DMS53 treated with DMSO at 0.1 percent for 48 hours (cell line): ENCODE results near the gene ARMC2.
"Not testable (repeated sequence)": the region's sequence is repeated elsewhere in the genome, so short reads cannot be mapped to it uniquely, and the experiment has no call there.

Source experiments
- DNase-seq: peaks from one replicate; lab custom pipeline; 2025; ENCODE audit not compliant: unreplicated experiment; lab: John Stamatoyannopoulos, UW

ARMC2 gene

DNA sequence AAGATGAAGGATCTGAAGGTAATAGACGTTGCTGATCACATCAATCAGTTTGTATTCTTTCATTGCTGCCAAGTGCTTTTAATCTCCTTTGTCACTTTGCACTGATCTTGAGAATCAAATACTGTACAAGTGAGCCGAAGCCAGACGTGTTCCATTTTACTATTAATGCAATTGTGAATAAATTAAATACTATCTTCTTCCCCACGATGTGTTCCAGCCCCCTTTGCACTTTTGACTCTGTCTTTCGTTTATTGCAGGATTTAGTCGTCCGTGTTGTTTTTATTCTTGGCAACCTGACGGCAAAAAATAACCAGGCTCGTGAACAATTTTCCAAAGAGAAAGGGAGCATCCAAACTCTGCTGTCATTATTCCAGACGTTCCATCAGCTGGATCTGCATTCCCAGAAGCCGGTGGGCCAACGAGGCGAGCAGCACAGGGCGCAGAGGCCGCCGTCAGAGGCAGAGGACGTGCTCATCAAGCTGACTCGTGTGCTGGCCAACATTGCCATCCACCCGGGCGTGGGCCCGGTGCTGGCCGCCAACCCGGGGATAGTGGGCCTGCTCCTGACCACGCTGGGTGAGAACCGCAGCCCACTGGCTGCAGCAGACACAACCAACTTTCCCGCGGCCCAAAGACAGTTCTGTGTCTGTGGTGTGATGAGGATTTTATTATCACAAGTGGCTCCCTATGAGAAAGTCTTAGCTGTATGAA lies 104.7 kb downstream of the ARMC2 start:
- no peak for DNase-seq

DNA sequence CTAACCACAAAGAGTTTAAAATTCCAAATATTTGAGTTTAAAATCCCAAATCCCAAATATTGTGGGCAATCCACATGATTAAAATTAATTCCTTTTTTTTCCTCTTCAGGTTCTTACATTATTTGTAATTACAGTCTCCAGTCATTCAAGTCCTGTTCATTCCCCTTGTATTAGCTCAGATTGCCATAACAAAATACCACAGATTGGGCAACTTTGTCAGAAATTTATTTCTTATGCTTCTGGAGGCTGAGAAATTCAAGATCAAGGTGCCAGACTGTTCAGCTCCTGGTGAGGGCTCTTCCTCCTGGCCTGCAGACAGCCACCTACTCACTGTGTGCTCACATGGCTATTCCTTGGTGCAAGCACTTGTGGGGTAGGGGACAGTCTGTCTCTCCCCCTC lies 105.5 kb downstream of the ARMC2 start:
- no peak for DNase-seq

DNA sequence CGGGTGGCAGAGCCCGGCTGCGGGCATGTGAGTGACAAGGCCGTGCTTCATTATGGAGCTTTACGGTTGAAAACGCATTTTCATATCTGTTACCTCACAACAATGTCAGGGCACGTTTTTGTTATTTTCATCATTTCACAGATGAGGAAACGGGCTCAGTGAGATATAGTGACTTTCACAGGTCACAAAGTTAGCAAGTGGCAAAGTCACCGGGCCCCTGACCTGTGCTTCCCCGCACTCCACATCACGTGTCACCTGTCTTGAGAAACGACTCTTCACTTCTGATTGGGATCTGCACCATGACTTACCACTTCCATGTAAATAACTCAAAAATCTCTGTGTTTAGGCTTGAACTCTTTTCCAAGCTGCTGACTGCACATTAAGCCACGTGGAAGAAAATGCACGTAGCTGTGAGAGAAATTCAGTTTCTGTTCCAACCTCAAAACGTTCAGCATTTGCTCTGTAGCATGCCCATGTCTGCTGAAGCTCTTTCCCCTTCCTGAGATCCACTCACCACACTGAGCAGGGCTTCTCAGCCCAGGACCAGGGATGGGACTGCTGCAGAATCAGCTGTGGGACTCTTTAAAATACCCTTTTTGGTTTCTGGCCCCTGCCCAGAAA lies 107.2 kb downstream of the ARMC2 start:
- DNase-seq = no peak

DNA sequence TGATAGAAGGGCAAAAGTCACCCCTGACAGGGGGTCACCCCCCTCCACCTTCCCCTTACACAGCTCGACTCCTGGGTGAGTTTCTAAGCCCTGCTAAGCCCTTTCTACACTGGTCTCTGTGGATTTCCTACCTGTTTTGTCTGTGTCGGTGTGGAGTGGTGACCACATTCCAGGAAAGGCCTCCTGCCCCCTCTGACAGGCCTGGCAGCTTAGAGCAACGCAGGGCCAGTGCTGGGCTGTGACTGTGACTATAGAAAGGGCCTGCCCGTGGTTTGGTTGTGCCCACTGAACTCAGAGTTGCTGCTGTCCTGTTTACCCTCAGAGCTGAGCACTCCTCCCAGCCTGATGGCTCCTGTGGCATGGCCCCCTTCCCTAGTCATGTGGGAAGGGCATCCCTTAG lies 109.0 kb downstream of the ARMC2 start:
- DNase-seq = no peak

DNA sequence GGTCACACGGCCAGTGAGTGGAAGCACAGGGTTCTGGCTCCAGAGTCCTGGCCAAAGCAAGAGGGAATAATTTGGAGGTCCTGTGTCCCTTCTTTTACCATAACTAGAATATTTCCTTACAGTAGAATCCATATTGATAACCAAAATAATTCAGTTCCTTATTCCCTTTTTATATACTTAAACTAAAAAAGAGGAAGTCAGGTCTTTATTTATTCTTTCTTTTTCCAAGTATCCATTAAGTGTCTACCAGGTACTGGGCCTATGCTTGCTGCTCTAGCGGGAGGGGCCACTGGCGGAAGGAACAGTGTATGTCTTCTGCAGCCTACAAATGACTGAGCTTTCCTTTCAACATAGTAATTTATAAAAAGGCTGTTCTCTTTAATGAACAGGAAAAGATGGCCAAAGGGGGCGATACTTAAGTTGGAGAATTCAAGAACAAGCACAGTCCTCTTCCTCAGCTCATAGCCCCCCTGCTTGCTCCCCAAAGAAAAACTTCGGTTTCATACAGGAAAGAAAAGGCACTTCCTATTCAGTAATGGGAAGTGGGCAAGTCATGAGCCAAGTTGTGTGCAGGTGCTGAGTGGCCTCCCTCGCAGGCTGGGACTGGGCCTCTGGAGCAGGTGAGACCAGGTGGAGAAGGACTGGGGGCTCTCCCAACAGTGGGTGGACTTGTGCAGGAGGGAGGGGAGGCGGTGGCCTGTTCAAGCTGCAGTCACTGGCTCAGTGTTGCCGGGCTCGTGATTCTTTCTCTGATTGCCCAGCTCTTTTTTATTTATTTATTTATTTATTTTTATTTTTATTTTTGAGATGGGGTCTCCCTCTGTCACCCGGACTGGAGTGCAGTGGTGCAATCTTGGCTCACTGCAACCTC lies 110.9 kb downstream of the ARMC2 start:
- no peak for DNase-seq

DNA sequence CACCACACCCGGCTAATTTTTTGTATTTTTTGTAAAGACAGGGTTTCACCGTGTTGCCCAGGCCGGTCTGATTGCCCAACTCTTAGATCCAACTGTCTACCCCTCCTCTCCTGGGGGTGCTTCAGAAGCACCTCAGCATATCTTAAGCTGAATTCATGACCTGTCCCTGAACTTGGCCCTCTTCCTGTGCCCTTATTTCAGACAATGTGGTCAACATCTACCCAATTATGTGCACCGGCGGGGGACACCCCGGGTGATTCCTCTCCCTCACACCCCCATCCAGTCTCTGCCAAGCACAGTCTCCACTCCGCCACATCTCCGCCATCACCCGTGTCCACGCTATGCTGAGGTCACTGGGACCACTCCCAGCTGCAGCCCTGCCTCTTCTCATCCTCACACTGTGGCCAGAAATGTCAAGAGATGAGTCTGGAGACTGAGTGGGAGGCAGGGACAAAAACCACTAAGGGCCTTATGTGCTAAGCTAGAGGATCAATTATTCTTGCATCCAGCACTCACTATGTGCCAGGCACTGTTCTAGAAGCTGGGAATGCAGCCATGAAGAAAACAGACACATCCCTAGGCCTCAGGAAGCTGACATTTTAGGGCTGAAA lies 111.9 kb downstream of the ARMC2 start:
- DNase-seq = no peak

DNA sequence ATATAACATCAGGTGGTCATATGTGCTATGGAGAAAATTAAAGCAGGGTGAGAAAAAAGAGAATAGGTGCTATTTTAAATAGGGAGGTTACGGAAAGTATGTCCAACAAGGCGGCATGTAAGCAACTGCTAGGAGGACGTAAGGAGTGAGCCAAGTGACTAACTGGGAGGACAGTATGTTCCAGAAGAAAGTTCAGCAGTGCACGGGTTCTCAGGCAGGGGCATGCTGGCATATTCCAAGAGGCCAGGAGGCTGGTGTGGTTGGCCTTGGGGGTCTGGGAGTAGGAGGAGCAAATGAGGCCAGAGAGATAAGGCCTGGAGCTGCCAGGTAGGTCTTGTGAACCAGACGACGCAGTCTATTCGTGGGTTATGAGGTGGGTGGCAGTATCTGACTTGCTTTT lies 112.4 kb downstream of the ARMC2 start:
- no peak for DNase-seq

DNA sequence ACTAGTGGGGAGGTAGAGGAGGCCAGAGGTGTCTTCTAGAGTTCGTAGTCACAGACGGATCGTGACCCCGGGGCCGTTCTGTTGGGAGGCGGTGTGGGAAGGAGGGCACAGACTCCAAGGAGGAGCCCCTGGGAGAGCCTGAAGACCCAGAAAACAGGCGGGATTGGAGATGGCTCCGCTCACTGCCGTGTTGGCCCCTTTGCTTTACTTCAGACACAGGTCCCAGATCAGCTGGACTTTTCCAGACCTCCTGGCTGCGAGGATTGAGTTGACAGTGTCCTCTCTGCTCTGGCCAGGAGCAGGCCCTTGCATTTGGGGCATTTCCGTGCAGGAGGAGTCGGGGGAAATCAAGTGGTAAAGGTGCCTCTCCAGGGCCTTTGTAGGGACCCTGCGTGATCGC lies 112.9 kb downstream of the ARMC2 start:
- DNase-seq = no peak

DNA sequence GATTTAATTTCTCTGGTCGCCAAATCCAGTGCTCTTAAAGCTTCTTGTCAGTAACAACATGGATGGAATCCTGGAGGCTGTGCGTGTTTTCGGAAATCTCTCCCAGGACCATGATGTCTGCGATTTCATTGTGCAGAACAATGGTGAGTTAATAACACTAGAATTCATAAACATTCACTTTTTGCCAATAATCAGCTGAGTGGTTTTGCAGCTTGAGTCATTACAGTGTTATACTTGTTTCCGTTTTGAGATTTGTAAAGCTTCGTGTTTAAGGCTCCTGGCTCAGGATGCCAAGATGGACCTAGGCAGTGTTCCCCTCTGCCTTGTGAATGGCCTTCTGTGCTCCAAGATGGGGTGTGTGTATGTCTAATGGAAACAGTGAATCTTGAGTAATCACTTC lies 113.8 kb downstream of the ARMC2 start:
- no peak for DNase-seq

DNA sequence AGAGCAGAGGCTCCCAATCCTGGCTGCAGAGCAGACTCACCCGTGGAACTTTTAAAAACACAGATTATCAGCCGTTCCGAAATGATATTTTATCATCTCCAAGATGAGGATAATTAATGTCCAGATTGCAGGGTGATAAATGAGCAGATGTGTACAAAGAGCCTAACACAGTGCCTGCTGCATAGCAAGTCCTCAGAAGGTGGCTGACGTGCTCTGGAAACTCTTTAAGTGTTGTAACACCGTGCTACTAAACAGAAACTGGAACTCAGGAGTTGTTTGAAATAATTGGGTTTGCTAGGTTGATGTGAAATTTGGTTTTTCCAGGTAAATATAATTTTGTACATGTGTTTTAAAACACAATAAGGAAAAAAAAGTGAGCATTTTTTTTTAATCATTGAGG lies 118.0 kb downstream of the ARMC2 start:
- no peak for DNase-seq

DNA sequence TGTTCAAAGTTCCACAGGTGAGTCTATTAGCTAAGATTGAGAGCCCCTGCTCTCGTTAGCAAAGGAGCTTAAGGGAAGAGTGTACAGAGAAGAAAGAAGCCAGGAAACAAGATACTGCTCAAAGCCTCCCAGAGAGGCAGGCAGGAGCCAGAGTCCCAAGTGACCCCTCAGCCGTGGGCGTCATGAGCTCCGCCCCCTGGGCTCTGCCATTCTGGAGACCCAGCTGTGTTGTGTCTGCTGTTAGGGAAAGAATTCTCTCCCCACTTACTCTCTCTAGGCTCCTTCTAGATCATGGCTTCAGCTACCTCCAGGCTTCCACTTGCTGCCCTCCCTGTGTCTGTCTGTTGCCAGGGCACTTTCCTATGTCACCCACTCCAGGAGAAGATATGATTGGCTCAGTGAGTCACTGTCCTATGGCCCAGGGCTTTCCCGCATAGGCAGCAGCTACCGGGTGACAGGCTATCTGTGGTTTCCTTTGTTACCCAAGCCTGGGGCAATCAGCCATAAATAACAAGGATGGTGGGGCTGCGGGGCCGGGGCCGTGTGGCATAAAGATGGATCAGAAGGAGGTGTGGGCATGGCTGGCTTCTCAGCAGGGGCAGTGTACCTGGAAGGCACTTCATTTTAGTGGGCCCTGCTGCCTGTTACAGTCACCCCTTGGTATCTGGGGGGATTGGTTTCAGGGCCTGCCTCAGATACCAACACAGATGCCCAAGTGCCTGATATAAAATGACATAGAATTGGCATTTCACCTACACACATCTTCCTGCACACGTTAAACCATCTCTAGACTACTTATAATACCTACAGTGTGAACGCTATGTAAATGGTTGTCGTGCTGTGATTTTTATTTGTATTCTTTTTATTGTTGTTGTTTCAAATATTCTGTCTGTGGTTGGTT lies 118.9 kb downstream of the ARMC2 start:
- DNase-seq = no peak

DNA sequence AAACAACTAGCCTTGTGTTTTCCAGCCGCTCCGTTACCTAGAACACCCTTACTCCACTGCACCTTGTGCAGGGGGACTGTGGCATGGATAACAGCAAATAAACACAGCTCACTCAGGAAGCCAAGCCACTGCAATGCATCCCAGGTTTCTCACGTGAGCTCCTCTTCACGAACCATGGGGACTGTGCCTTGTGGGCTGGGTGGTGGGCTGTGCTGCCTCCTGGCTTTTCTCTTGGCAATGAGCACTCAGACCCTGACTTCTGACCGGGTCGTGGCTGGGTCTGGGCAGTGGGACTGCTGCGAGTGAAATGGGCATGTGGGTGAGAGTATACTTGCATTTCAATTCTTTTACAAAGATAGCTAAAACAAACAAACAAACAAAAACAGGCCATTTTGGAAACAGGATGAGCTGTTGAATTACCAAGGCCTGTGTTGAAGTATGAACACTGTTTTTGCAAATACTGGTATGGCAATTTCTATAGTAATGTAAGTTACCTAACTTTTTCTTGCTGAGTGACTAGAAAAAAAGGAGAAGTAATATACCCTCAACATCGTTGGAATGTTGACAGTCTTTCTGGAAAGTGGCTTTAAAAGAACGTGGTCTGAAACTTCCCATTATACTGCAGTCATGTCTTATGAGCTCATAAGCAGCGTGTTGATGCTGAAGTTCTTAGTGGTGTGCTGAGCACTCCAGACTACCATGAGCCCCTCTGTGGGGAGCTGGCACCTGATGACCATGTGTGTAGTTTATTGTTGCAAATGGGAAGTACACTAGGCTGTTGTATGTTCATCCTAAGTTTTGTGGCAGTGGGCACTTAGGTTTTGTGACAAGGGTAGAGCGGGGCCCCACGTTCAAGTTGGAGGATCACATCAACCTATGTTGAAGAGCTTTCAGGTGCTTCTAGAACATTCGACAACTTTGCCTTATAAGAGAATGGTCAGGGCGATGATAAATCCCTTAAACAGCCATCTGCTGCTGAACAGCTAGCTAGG lies 120.4 kb downstream of the ARMC2 start:
- no peak for DNase-seq

DNA sequence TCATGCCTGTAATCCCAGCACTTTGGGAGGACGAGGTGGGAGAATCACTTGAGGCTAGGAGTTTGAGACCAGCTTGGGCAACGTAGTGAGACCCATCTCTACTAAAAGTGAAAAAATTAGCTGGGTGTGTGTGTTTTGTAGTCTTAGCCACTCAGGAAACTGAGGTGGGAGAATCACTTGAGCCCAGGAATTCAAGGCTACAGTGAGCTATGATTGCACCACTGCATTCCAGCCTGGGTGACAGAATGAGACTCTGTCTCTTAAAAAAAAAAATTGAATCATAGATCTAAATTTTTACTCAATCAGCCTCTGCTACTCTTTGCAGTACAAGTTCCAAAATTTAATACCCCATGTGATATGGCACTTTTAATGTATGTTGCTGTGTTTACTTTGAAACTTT lies 121.6 kb downstream of the ARMC2 start:
- no peak for DNase-seq

DNA sequence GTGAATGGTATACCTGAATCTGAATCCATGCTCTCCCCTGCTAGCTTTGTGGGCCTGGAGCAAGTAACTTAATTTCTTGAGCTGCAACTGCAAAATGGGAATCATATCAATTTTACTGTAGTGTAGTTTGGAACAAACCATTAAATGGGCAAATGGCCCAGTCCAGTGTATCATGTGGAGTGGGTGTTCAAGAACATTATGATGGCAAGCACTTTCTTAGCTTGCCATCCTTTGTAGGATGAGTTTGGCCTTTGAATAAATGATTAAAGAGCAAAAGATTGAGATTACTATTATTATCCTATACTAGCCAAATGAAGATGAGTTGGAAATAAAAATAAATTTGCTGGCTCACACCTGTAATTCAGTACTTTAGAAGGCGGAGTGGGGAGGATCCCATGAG lies 126.0 kb downstream of the ARMC2 start:
- no peak for DNase-seq

DNA sequence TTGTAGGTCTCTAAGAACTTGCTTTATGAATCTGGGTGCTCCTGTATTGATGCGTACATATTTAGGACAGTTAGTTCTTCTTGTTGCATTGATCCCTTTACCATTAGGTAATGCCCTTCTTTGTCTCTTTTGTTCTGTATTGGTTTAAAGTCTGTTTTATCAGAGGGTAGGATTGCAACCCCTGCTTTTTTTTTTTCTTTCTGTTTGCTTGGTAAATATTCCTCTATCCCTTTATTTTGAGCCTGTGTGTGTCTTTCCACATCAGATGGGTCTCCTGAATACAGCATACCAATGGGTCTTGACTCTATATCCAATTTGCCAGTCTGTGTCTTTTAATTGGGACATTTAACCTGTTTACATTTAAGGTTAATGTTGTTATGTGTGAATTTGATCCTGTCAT lies 130.4 kb downstream of the ARMC2 start:
- DNase-seq = not testable (repeated sequence)

DNA sequence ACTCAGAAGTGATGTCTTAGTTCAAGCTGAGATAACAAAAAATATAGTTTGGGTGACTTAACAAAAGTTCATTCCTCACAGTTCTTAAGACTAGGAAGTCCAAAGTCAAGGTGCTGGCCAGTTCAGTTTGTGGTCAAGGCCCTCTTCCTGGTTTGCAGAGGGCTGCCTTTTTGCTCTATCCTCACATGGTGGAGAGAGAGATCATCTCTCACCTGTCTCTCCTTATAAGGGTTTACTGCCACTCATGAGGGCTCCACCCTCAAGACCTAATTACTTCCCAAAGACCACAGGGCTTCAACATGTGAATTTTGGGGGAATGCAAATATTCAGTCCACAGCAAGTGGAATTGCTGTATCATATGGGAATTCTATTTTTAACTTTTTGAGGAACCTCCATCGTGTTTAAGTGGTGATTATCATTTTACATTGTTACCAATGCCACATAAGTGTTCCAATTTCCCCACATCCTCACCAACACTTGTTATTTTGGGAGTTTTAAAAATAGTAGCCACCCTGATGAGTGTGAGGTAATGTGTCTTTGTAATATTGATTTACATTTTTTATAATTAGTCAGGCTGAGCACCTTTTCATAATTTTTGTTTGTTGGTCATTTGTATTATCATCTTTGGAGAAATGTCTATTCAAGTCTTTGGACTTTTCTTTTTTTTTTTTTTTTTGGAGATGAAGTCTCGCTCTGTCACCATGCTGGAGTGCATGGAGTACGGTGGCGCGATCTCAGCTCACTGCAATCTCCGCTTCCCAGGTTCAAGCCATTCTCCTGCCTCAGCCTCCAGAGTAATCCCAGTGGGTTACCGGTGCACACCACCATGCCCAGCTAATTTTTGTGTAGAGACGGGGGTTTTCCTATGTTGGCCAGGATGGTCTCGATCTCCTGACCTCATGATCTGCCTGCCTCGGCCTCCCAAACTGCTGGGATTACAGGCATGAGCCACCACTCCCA lies 134.2 kb downstream of the ARMC2 start:
- no peak for DNase-seq

DNA sequence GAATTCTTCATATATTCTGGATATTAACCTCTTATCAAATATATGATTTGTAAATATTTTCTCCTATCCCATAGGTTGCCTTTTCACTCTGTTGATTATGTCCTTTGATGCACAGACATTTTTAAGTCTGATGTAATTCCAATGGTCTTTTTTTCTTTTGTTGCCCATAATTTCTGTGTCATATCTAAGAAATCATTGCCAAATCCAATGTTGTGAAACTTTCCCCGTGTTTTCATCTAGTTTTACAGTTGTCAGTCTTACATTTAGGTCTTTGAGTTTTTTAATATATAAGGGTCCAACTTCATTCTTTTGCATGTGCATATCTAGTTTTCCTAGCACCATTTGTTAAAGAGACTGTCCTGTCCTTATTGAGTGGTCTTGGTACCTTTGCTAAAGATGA lies 134.9 kb downstream of the ARMC2 start:
- no peak for DNase-seq

DNA sequence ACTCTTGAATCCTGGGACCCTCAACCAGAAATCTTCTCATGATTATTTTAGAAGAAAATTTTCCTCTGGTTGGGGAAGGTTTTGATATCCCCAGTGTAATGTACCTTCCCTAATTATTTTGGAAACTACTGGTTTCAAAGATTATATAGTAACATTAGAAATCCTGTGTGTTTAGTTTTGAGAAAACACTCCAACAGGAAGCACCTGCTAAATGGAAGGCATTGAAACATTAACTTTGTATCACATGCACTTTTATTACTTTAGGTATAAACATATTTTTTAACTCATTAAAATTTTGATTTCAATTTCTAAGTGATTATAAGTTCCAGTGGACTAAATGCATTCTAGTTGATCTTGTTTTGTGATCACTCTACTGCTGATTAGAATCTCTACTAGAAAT lies 137.1 kb downstream of the ARMC2 start:
- no peak for DNase-seq
